GM18861 (cell line): Measurements from ENCODE around the gene SAXO2.
"Not testable (repeated sequence)": the region's sequence is repeated elsewhere in the genome, so short reads cannot be mapped to it uniquely, and the experiment has no call there.

ENCODE experiments used
- ATAC-seq: cut with Tn5 transposase; IDR thresholded peaks from one replicate; pipeline ENCODE4 v1.9.1; 2021; ENCODE audit not compliant: unreplicated experiment

SAXO2 gene

GRCh38 chr15:82332711-82333602 lies 70.3 kb downstream of the SAXO2 start:
- not testable (repeated sequence) for ATAC-seq

GRCh38 chr15:82333603-82334553 lies 71.3 kb downstream of the SAXO2 start:
- ATAC-seq = not testable (repeated sequence)
